H9 (cell line): ENCODE results near the gene SSTR3. TPM values are rescaled to one million over a fixed set of nuclear protein-coding genes. Genes with fewer than 3 reads are reported as not detected.

ENCODE experiments used
- DNase-seq: peaks from one replicate; pipeline ENCODE4 v3.0.0-alpha.2; 2017
- H2AFZ ChIP-seq: one replicate; pipeline ENCODE4 v1.6.1; 2013; ENCODE audit warnings: mild to moderate bottlenecking, low read length, control low read depth, moderate library complexity
- H2AK5ac ChIP-seq: 2 replicates; pipeline ENCODE4 v1.6.1; 2013; ENCODE audit warnings: low read length, control low read depth, mixed read lengths; ENCODE audit not compliant: insufficient read length
- H2BK120ac ChIP-seq: one replicate; pipeline ENCODE4 v1.6.1; 2013; ENCODE audit warnings: low read depth, mild to moderate bottlenecking, low read length, control low read depth, inconsistent platforms; ENCODE audit not compliant: poor library complexity, severe bottlenecking
- H2BK12ac ChIP-seq: 2 replicates; pipeline ENCODE4 v1.6.1; 2013; ENCODE audit warnings: low read length, control low read depth, mixed read lengths, low read depth; ENCODE audit not compliant: insufficient read length
- H2BK15ac ChIP-seq: 2 replicates; pipeline ENCODE4 v1.6.1; 2013; ENCODE audit warnings: low read depth, low read length, control low read depth
- H2BK20ac ChIP-seq: one replicate; pipeline ENCODE4 v1.6.1; 2013; ENCODE audit warnings: low read depth, mild to moderate bottlenecking, low read length, control low read depth, inconsistent platforms; ENCODE audit not compliant: poor library complexity, severe bottlenecking
- H2BK5ac ChIP-seq: 2 replicates; pipeline ENCODE4 v1.6.1; 2013; ENCODE audit warnings: low read length, control low read depth, mixed read lengths; ENCODE audit not compliant: insufficient read length
- H3K14ac ChIP-seq: 2 replicates; pipeline ENCODE4 v1.6.1; 2013; ENCODE audit warnings: low read length, control low read depth; ENCODE audit not compliant: insufficient read depth
- H3K18ac ChIP-seq: 2 replicates; pipeline ENCODE4 v1.6.1; 2013; ENCODE audit warnings: low read depth, mild to moderate bottlenecking, mixed read lengths, low read length, control low read depth; ENCODE audit not compliant: insufficient read length
- H3K23ac ChIP-seq: 2 replicates; pipeline ENCODE4 v1.6.1; 2013; ENCODE audit warnings: low read length, control low read depth, mixed read lengths, low read depth; ENCODE audit not compliant: insufficient read length
- H3K23me2 ChIP-seq: 2 replicates; pipeline ENCODE4 v1.6.1; 2013; ENCODE audit warnings: low read depth, mild to moderate bottlenecking, mixed read lengths, low read length, control low read depth; ENCODE audit not compliant: insufficient read length, poor library complexity, severe bottlenecking
- H3K27ac ChIP-seq: 2 replicates; pipeline ENCODE4 v1.5.1; 2013; ENCODE audit warnings: low read length, control low read depth, mixed read lengths, low read depth; ENCODE audit not compliant: insufficient read length
- H3K27me3 ChIP-seq: 2 replicates; pipeline ENCODE4 v1.6.1; 2013; ENCODE audit warnings: low read length, control low read depth, inconsistent platforms; ENCODE audit not compliant: insufficient read depth
- H3K4ac ChIP-seq: 2 replicates; pipeline ENCODE4 v1.6.1; 2013; ENCODE audit warnings: low read depth, mild to moderate bottlenecking, control low read depth, inconsistent platforms, low read length, moderate library complexity
- H3K4me1 ChIP-seq: 2 replicates; pipeline ENCODE4 v1.6.1; 2013; ENCODE audit warnings: low read length, control low read depth, inconsistent platforms; ENCODE audit not compliant: insufficient read depth
- H3K4me2 ChIP-seq: 2 replicates; pipeline ENCODE4 v1.6.1; 2013; ENCODE audit warnings: low read length, control low read depth, mixed read lengths; ENCODE audit not compliant: insufficient read length, insufficient read depth
- H3K56ac ChIP-seq: 2 replicates; pipeline ENCODE4 v1.6.1; 2013; ENCODE audit warnings: low read depth, mild to moderate bottlenecking, mixed read lengths, low read length, control low read depth; ENCODE audit not compliant: insufficient read length
- H3K79me1 ChIP-seq: 2 replicates; pipeline ENCODE4 v1.6.1; 2013; ENCODE audit warnings: low read depth, mild to moderate bottlenecking, moderate library complexity, low read length, control low read depth, inconsistent platforms; ENCODE audit not compliant: insufficient read depth, poor library complexity, severe bottlenecking
- H3K79me2 ChIP-seq: 2 replicates; pipeline ENCODE4 v1.6.1; 2013; ENCODE audit warnings: low read length, control low read depth, inconsistent platforms; ENCODE audit not compliant: insufficient read depth
- H3K9ac ChIP-seq: 2 replicates; pipeline ENCODE4 v1.6.1; 2013; ENCODE audit warnings: low read length, control low read depth, mixed read lengths; ENCODE audit not compliant: insufficient read length; ENCODE audit errors: extremely low read depth
- H3K9me3 ChIP-seq: one replicate; pipeline ENCODE4 v1.6.1; 2013; ENCODE audit warnings: low read depth, low read length, inconsistent platforms; ENCODE audit not compliant: control insufficient read depth
- H3T11ph ChIP-seq: one replicate; pipeline ENCODE4 v1.6.1; 2013; ENCODE audit warnings: mild to moderate bottlenecking, low read length, control low read depth, inconsistent platforms
- H4K20me1 ChIP-seq: one replicate; pipeline ENCODE4 v1.6.1; 2013; ENCODE audit not compliant: control insufficient read depth, insufficient read length, insufficient read depth
- H4K5ac ChIP-seq: 2 replicates; pipeline ENCODE4 v1.6.1; 2013; ENCODE audit warnings: low read depth, mild to moderate bottlenecking, mixed read lengths, low read length, control low read depth; ENCODE audit not compliant: insufficient read length
- H4K8ac ChIP-seq: replicated peaks from 2 replicates; pipeline ENCODE4 v1.6.1; 2013; ENCODE audit warnings: low read length, control low read depth, mixed read lengths, low read depth; ENCODE audit not compliant: insufficient read length
- H4K91ac ChIP-seq: 2 replicates; pipeline ENCODE4 v1.6.1; 2013; ENCODE audit warnings: low read depth, mild to moderate bottlenecking, moderate library complexity, mixed read lengths, low read length, control low read depth; ENCODE audit not compliant: insufficient read length
- H3K27ac Mint-ChIP-seq, 3 experiments: 2 replicates in 2 of 3; 3 replicates in 1 of 3; pipeline ENCODE4 v1.8.0; 2020 to 2021; ENCODE audit warnings: mixed read lengths in 3 of 3, mild to moderate bottlenecking in 1 of 3, moderate library complexity in 1 of 3
- H3K27me3 Mint-ChIP-seq: 2 replicates; pipeline ENCODE4 v1.8.0; 2021; ENCODE audit warnings: low read depth, mild to moderate bottlenecking, moderate library complexity, mixed read lengths
- H3K36me3 Mint-ChIP-seq, 3 experiments: 2 replicates in 2 of 3; 3 replicates in 1 of 3; pipeline ENCODE4 v1.8.0; 2020 to 2021; ENCODE audit warnings: low read depth in 3 of 3, mixed read lengths in 3 of 3; ENCODE audit not compliant: insufficient read depth in 1 of 3
- H3K4me1 Mint-ChIP-seq, 2 experiments: 2 replicates each; pipeline ENCODE4 v1.8.0; 2020; ENCODE audit warnings: mixed read lengths in 2 of 2
- H3K4me3 Mint-ChIP-seq, 2 experiments: 2 replicates in 1 of 2; 3 replicates in 1 of 2; pipeline ENCODE4 v1.8.0; 2020 to 2021; ENCODE audit warnings: mild to moderate bottlenecking in 2 of 2, mixed read lengths in 2 of 2, moderate library complexity in 1 of 2
- H3K9me3 Mint-ChIP-seq, 2 experiments: 2 replicates in 1 of 2; 3 replicates in 1 of 2; pipeline ENCODE4 v1.8.0; 2020; ENCODE audit warnings: mild to moderate bottlenecking in 2 of 2, mixed read lengths in 2 of 2, moderate library complexity in 1 of 2
- CTCF ChIP-seq: fragments of 200-600 bp; sonication (generic); conservative IDR thresholded peaks from 3 replicates; pipeline ENCODE4 v1.8.0; 2021; ENCODE audit warnings: antibody characterized with exemption, mild to moderate bottlenecking
- WGBS: extraction: QIAGEN DNeasy Blood & Tissue Kit; methylation state at CpG from one replicate; pipeline ENCODE4 v1.1.7; 2013; ENCODE audit warnings: missing lambda C conversion rate, low lambda C conversion rate, mixed read lengths; ENCODE audit not compliant: insufficient read length; ENCODE audit errors: extremely low coverage; 5-methylcytosine and 5-hydroxymethylcytosine counted together
- total RNA-seq: library from RNA; stranded (reverse); gene quantifications from 2 replicates; pipeline ENCODE4 v1.2.1, GENCODE V29; 2021

The SSTR3 gene
- total RNA-seq, 1 experiment from 2014 or later, result 0.68 TPM

GRCh38 chr22:37175414-37176281 lies 36.6 kb downstream of the SSTR3 start:
- Mint-ChIP-seq H3K4me3 (no peak overlapping the region; a peak in 1 of 5 replicates), H3K27me3 (peaks cover 45% of the 10 kb centered on the region), H3K36me3 (no peaks in the 10 kb centered on the region), H3K9me3 (no peaks in the 10 kb centered on the region; a peak in 1 of 5 replicates), H3K4me1 (peaks cover 33 to 53% of the 10 kb centered on the region in 2 experiments), H3K27ac (peak overlapping the region in 1 of 3 experiments; percentile 46; a peak in 1 of 7 replicates)
- H2BK20ac ChIP-seq, result no peak overlapping the region
- H2BK12ac ChIP-seq, result no peak overlapping the region
- no peak for DNase-seq
- no peak overlapping the region for H3K4me2 ChIP-seq
- H3K9me3 ChIP-seq, result no peaks in the 10 kb centered on the region
- no peak overlapping the region; the same call in 1 of the 2 replicates for H3K14ac ChIP-seq
- H3K27ac ChIP-seq, result no peak overlapping the region
- no peaks in the 10 kb centered on the region for H3K4me1 ChIP-seq
- H2BK120ac ChIP-seq, result no peak overlapping the region
- H4K5ac ChIP-seq, result no peak overlapping the region
- no peak overlapping the region for H3K4ac ChIP-seq
- H2BK15ac ChIP-seq, result no peak overlapping the region
- no CpG with 5 or more reads among the region's 18 CpGs for WGBS
- no peak overlapping the region for H3K56ac ChIP-seq
- TF ChIP-seq CTCF, result no peak
- no peaks in the 10 kb centered on the region for H3K27me3 ChIP-seq
- H4K8ac ChIP-seq, result no peak overlapping the region
- H3K18ac ChIP-seq, result no peak overlapping the region
- no peaks in the 10 kb centered on the region for H3K79me1 ChIP-seq
- H4K20me1 ChIP-seq, result no peaks in the 10 kb centered on the region
- no peak overlapping the region for H2BK5ac ChIP-seq
- H3K79me2 ChIP-seq, result no peaks in the 10 kb centered on the region
- H2AK5ac ChIP-seq, result no peak overlapping the region
- H3K9ac ChIP-seq, result no peak overlapping the region
- H3K23me2 ChIP-seq, result no peaks in the 10 kb centered on the region
- H3T11ph ChIP-seq, result no peak overlapping the region
- H4K91ac ChIP-seq, result no peak overlapping the region
- no peak overlapping the region for H3K23ac ChIP-seq
- no peak overlapping the region for H2AFZ ChIP-seq
